GM12801 (cell line): ENCODE data around the gene SENP6.

Source experiments
- CTCF ChIP-seq: IDR thresholded peaks from one replicate; pipeline ENCODE4 v1.5.1; 2011; ENCODE audit warnings: control low read depth; ENCODE audit not compliant: insufficient read length; ENCODE audit errors: extremely low read depth

SENP6 gene

GRCh38 chr6:75611011-75611701, 9.5 kb downstream of the SENP6 start:
- no peak for TF ChIP-seq CTCF

GRCh38 chr6:75611702-75612375, 10.2 kb downstream of the SENP6 start:
- TF ChIP-seq CTCF = no peak

GRCh38 chr6:75612434-75612833, 10.8 kb downstream of the SENP6 start:
- no peak for TF ChIP-seq CTCF

- no peak for TF ChIP-seq CTCF
Observed at GRCh38 chr6:75613056-75613501, 11.4 kb downstream of the SENP6 start.

GRCh38 chr6:75618437-75618836, 16.8 kb downstream of the SENP6 start:
- no peak for TF ChIP-seq CTCF

GRCh38 chr6:75619230-75619899, 17.7 kb downstream of the SENP6 start:
- no peak for TF ChIP-seq CTCF
